IMR-90 (cell line): ENCODE results near the gene SPART. TPM values are rescaled to one million over a fixed set of nuclear protein-coding genes. Genes with fewer than 3 reads are reported as not detected.

Experiments
- ATAC-seq: fragments of 200-7000 bp; cut with Tn5 transposase; 2 replicates; pipeline ENCODE4 v1.9.1; 2020; ENCODE audit warnings: low read depth, mild to moderate bottlenecking, moderate library complexity
- BruUV-seq: library from RNA; stranded (reverse); fragments of 400-500 nt; replicated peaks from 2 replicates; lab custom pipeline; 2021; lab: Mats Ljungman, UMichigan
- CTCF ChIA-PET: fragments of 300-600 bp; formaldehyde crosslinking; extraction: SDS; loops from one replicate; lab custom pipeline; 2021; ENCODE audit warnings: antibody characterized with exemption; lab: Yijun Ruan, JAX
- POLR2A ChIA-PET: fragments of 300-600 bp; sonication (Branson Sonifier 250); formaldehyde crosslinking; loops from one replicate; lab custom pipeline; 2022; ENCODE audit warnings: antibody characterized with exemption; ENCODE audit not compliant: unreplicated experiment; lab: Charles Lee
- DNase-seq: peaks from one replicate; pipeline ENCODE4 v3.0.0; 2013
- H2AFZ ChIP-seq: replicated peaks from 2 replicates; pipeline ENCODE3; 2013; ENCODE audit warnings: low read length, mild to moderate bottlenecking; ENCODE audit not compliant: poor library complexity
- H2AK5ac ChIP-seq: 2 replicates; pipeline ENCODE4 v1.6.1; 2013; ENCODE audit warnings: low read depth, low read length, inconsistent platforms
- H2AK9ac ChIP-seq: replicated peaks from 2 replicates; pipeline ENCODE3; 2013; ENCODE audit warnings: mild to moderate bottlenecking, low read depth, low read length, moderate library complexity; ENCODE audit not compliant: poor library complexity
- H2BK120ac ChIP-seq: 2 replicates; pipeline ENCODE4 v1.6.1; 2013; ENCODE audit warnings: low read depth, low read length, inconsistent platforms
- H2BK15ac ChIP-seq: 3 replicates; pipeline ENCODE4 v1.6.1; 2013; ENCODE audit warnings: low read depth, low read length, inconsistent platforms
- H2BK20ac ChIP-seq: 2 replicates; pipeline ENCODE4 v1.6.1; 2013; ENCODE audit warnings: low read depth, mild to moderate bottlenecking, inconsistent platforms, low read length, moderate library complexity
- H2BK5ac ChIP-seq: 2 replicates; pipeline ENCODE4 v1.6.1; 2013; ENCODE audit warnings: mild to moderate bottlenecking, low read depth, low read length, inconsistent platforms; ENCODE audit not compliant: poor library complexity, severe bottlenecking
- H3K14ac ChIP-seq: replicated peaks from 2 replicates; pipeline ENCODE4 v1.6.1; 2013; ENCODE audit warnings: low read depth, low read length, inconsistent platforms
- H3K18ac ChIP-seq: 2 replicates; pipeline ENCODE4 v1.6.1; 2013; ENCODE audit warnings: low read depth, low read length, control low read depth
- H3K23ac ChIP-seq: 2 replicates; pipeline ENCODE4 v1.6.1; 2013; ENCODE audit warnings: low read depth, low read length, inconsistent platforms
- H3K27ac ChIP-seq: 2 replicates; pipeline ENCODE4 v1.5.1; 2013; ENCODE audit warnings: mild to moderate bottlenecking, control low read depth, low read length; ENCODE audit not compliant: insufficient read depth
- H3K27me3 ChIP-seq: 2 replicates; pipeline ENCODE4 v1.6.1; 2013; ENCODE audit warnings: low read length; ENCODE audit not compliant: control insufficient read depth, insufficient read depth
- H3K36me3 ChIP-seq: 2 replicates; pipeline ENCODE4 v1.6.1; 2013; ENCODE audit warnings: low read length, mixed read lengths; ENCODE audit not compliant: control insufficient read depth, insufficient read depth
- H3K4ac ChIP-seq: 2 replicates; pipeline ENCODE4 v1.6.1; 2013; ENCODE audit warnings: low read depth, low read length, inconsistent platforms
- H3K4me1 ChIP-seq: 2 replicates; pipeline ENCODE4 v1.6.1; 2013; ENCODE audit warnings: low read length, mixed read lengths; ENCODE audit not compliant: control insufficient read depth, insufficient read depth
- H3K4me2 ChIP-seq: 2 replicates; pipeline ENCODE4 v1.6.1; 2013; ENCODE audit warnings: low read depth, mild to moderate bottlenecking, control low read depth, low read length, moderate library complexity
- H3K4me3 ChIP-seq: 2 replicates; pipeline ENCODE4 v1.5.1; 2013; ENCODE audit warnings: low read depth, mild to moderate bottlenecking, control low read depth, low read length, moderate library complexity; ENCODE audit not compliant: insufficient read depth
- H3K56ac ChIP-seq: 2 replicates; pipeline ENCODE4 v1.6.1; 2013; ENCODE audit warnings: low read length, inconsistent platforms; ENCODE audit not compliant: insufficient read depth; ENCODE audit errors: extremely low read depth
- H3K79me1 ChIP-seq, 2 experiments: 2 replicates each; pipeline ENCODE4 v1.6.1; 2013; ENCODE audit warnings: low read length in 2 of 2, inconsistent platforms in 1 of 2, low read depth in 1 of 2
- H3K9ac ChIP-seq: 2 replicates; pipeline ENCODE4 v1.6.1; 2013; ENCODE audit warnings: low read depth, low read length, control low read depth
- H3K9me1 ChIP-seq: 2 replicates; pipeline ENCODE4 v1.6.1; 2013; ENCODE audit warnings: low read length, inconsistent platforms; ENCODE audit not compliant: insufficient read depth
- H3K9me3 ChIP-seq: 2 replicates; pipeline ENCODE4 v1.6.1; 2013; ENCODE audit warnings: low read length; ENCODE audit not compliant: control insufficient read depth, insufficient read depth
- H4K20me1 ChIP-seq: 2 replicates; pipeline ENCODE4 v1.6.1; 2013; ENCODE audit warnings: low read length, inconsistent platforms; ENCODE audit not compliant: insufficient read depth
- H4K5ac ChIP-seq: 2 replicates; pipeline ENCODE4 v1.6.1; 2013; ENCODE audit warnings: mild to moderate bottlenecking, low read depth, low read length, control low read depth
- H4K8ac ChIP-seq, 2 experiments: 2 replicates each; pipeline ENCODE4 v1.6.1; 2013; ENCODE audit warnings: low read depth in 2 of 2, low read length in 2 of 2, control low read depth in 1 of 2, inconsistent platforms in 1 of 2
- H4K91ac ChIP-seq: 2 replicates; pipeline ENCODE4 v1.6.1; 2013; ENCODE audit warnings: low read depth, low read length, inconsistent platforms; ENCODE audit not compliant: insufficient read depth
- BHLHE40 ChIP-seq: fragments of 150-350 bp; IDR thresholded peaks from 2 replicates; pipeline ENCODE4 v1.6.1; 2016; ENCODE audit warnings: mild to moderate bottlenecking, low read depth, low read length
- CEBPB ChIP-seq: IDR thresholded peaks from 2 replicates; pipeline ENCODE4 v1.6.1; 2012; ENCODE audit warnings: low read depth, low read length, improper control_type of control experiment
- CHD1 ChIP-seq: IDR thresholded peaks from 2 replicates; pipeline ENCODE4 v1.6.1; 2012; ENCODE audit warnings: low read depth, low read length, improper control_type of control experiment
- CTCF ChIP-seq: conservative IDR thresholded peaks from 2 replicates; pipeline ENCODE4 v1.5.1; 2012; ENCODE audit warnings: mild to moderate bottlenecking, low read depth, low read length, improper control_type of control experiment
- ELK1 ChIP-seq: fragments of 150-350 bp; IDR thresholded peaks from 2 replicates; pipeline ENCODE4 v1.6.1; 2016; ENCODE audit warnings: low read depth, mild to moderate bottlenecking, low read length, moderate library complexity, borderline replicate concordance
- FOS ChIP-seq: fragments of 150-350 bp; IDR thresholded peaks from 2 replicates; pipeline ENCODE4 v1.6.1; 2016; ENCODE audit warnings: low read depth, low read length
- MAFK ChIP-seq: IDR thresholded peaks from 2 replicates; pipeline ENCODE4 v1.6.1; 2012; ENCODE audit warnings: low read depth, low read length, improper control_type of control experiment
- MAZ ChIP-seq: IDR thresholded peaks from 2 replicates; pipeline ENCODE4 v1.6.1; 2012; ENCODE audit warnings: low read depth, mild to moderate bottlenecking, low read length, improper control_type of control experiment, moderate library complexity, borderline replicate concordance
- MXI1 ChIP-seq: IDR thresholded peaks from 2 replicates; pipeline ENCODE4 v1.6.1; 2012; ENCODE audit warnings: low read depth, mild to moderate bottlenecking, low read length, moderate library complexity, borderline replicate concordance
- NFE2L2 ChIP-seq: fragments of 150-350 bp; IDR thresholded peaks from 2 replicates; pipeline ENCODE4 v1.6.1; 2016; ENCODE audit warnings: low read depth, mild to moderate bottlenecking, low read length
- RAD21 ChIP-seq: IDR thresholded peaks from 2 replicates; pipeline ENCODE4 v1.6.1; 2012; ENCODE audit warnings: low read length, improper control_type of control experiment
- RCOR1 ChIP-seq: IDR thresholded peaks from 2 replicates; pipeline ENCODE4 v1.6.1; 2012; ENCODE audit warnings: mild to moderate bottlenecking, low read length, improper control_type of control experiment; ENCODE audit not compliant: insufficient replicate concordance
- RFX5 ChIP-seq: IDR thresholded peaks from 2 replicates; pipeline ENCODE4 v1.8.0; 2012; ENCODE audit warnings: low read depth, mild to moderate bottlenecking, low read length, moderate library complexity
- SMC3 ChIP-seq: fragments of 150-350 bp; IDR thresholded peaks from 2 replicates; pipeline ENCODE4 v1.6.1; 2016; ENCODE audit warnings: low read depth, mild to moderate bottlenecking, antibody characterized with exemption, low read length, moderate library complexity
- USF2 ChIP-seq: fragments of 150-350 bp; IDR thresholded peaks from 2 replicates; pipeline ENCODE4 v1.6.1; 2017; ENCODE audit warnings: mild to moderate bottlenecking, antibody characterized with exemption, low read length, low read depth
- WGBS, 2 experiments: methylation state at CpG; one replicate each; pipeline versions ENCODE4 v1.1.5 to v1.1.7; 2013; ENCODE audit warnings: missing lambda C conversion rate in 2 of 2; ENCODE audit not compliant: insufficient read length in 1 of 2; ENCODE audit errors: extremely low coverage in 2 of 2; 5-methylcytosine and 5-hydroxymethylcytosine counted together
- dilution Hi-C: fragments of 300-500 bp; cut with HindIII; formaldehyde crosslinking; loops from one replicate; pipeline ENCODE4 v1.14.3; 2018; ENCODE audit warnings: low sequenced_read_pairs; ENCODE audit not compliant: unreplicated experiment
- in situ Hi-C: fragments of 300-500 bp; cut with MboI; formaldehyde crosslinking; loops from 3 replicates; pipeline ENCODE4 v1.14.3; 2019; ENCODE audit warnings: low sequenced_read_pairs, inconsistent platforms, mixed read lengths
- intact Hi-C: fragments of 100-400 bp; cut with micrococcal nuclease; formaldehyde crosslinking; loops from 2 replicates; pipeline ENCODE4 v1.10.0; 2022
- polyA plus RNA-seq, 3 experiments: library from polyadenylated mRNA; depleted of rRNA; stranded (reverse); fragments of >200 nt; gene quantifications; 2 replicates each; pipeline ENCODE4 v1.2.3, GENCODE V29; 2012; ENCODE audit warnings: low replicate concordance in 1 of 3
- total RNA-seq: library from RNA; depleted of rRNA; stranded (reverse); fragments of >200 nt; gene quantifications from 2 replicates; pipeline ENCODE4 v1.2.3, GENCODE V29; 2012

The SPART gene
- total and polyA plus RNA-seq, 2 of the 4 experiments (the other 2 are of a cell fraction): 43.8 to 110 TPM

GRCh38 chr13:36286006-36286405 lies 60.2 kb downstream of the SPART start:
- Histone ChIP-seq H3K23ac (no peak overlapping the region), H3K27me3 (no peaks in the 10 kb centered on the region; the same call in none of the 2 replicates), H3K27ac (no peak overlapping the region), H3K79me1 (no peaks in the 10 kb centered on the region), H3K36me3 (no peaks in the 10 kb centered on the region), H3K9ac (no peak overlapping the region), H2BK15ac (no peak overlapping the region), H3K18ac (no peak overlapping the region), H3K14ac (no peak overlapping the region), H2BK120ac (no peak overlapping the region), H4K91ac (no peak overlapping the region), H2BK20ac (no peak overlapping the region), H3K56ac (no peak overlapping the region), H4K5ac (no peak overlapping the region), H3K4me2 (no peak overlapping the region), H3K9me3 (no peaks in the 10 kb centered on the region), H2AK9ac (no peak overlapping the region), H2BK5ac (no peak overlapping the region), H4K20me1 (no peaks in the 10 kb centered on the region), H3K4ac (no peak overlapping the region), H3K4me1 (no peaks in the 10 kb centered on the region), H4K8ac (no peak overlapping the region), H2AK5ac (no peak overlapping the region), H3K4me3 (no peak overlapping the region), H3K9me1 (no peaks in the 10 kb centered on the region), H2AFZ (no peak overlapping the region)
- ATAC-seq (no peak), DNase-seq (no peak)
- WGBS, 2 experiments: no CpG with 5 or more reads among the region's 2 CpGs
- in situ Hi-C loops: loop anchor here (10.0 kb wide), 1 partner anchor 449 kb away; no protein-coding TSS in a partner anchor
- POLR2A ChIA-PET: no interaction called here
- TF ChIP-seq ELK1 (no peak), RCOR1 (no peak), USF2 (no peak), CHD1 (no peak), SMC3 (no peak), CEBPB (no peak), MAFK (no peak), RAD21 (no peak), FOS (no peak), MXI1 (no peak), BHLHE40 (no peak), NFE2L2 (no peak), MAZ (no peak), CTCF (no peak), RFX5 (no peak)
- no TSS peak for BruUV-seq
- dilution Hi-C loops: no loop called here
- CTCF ChIA-PET: no interaction called here
- intact Hi-C loops: no loop called here
